Ovary (tissue), 9 donors: ENCODE measurements around the gene TREM1. TPM values are rescaled to one million over a fixed set of nuclear protein-coding genes. Genes with fewer than 3 reads are reported as not detected.
"Not testable (repeated sequence)": the region's sequence is repeated elsewhere in the genome, so short reads cannot be mapped to it uniquely, and the experiment has no call there.

Source experiments
- DNase-seq, 5 donors: peaks; one replicate each; pipeline ENCODE4 v3.0.0-alpha.2; 2019 to 2020
- H3K27ac ChIP-seq, 2 donors: fragments of 200-600 bp; one replicate each; pipeline versions ENCODE4 v1.5.1 to v1.8.0; 2019 to 2022
- H3K27me3 ChIP-seq: fragments of 200-600 bp; one replicate; pipeline ENCODE4 v1.8.0; 2022
- H3K36me3 ChIP-seq: fragments of 200-600 bp; sonication (generic); one replicate; pipeline ENCODE4 v1.5.1; 2019
- H3K4me1 ChIP-seq: one replicate; pipeline ENCODE4 v1.8.1; 2013; ENCODE audit warnings: mild to moderate bottlenecking, moderate library complexity; ENCODE audit not compliant: insufficient read depth
- H3K4me3 ChIP-seq: fragments of 200-600 bp; sonication (generic); one replicate; pipeline ENCODE4 v1.5.1; 2017
- H3K9me3 ChIP-seq, 2 donors: fragments of 200-600 bp in 1 of 2; sonication (generic) in 1 of 2; one replicate each; pipeline versions ENCODE4 v1.5.1 to v1.8.1; 2013 to 2019; ENCODE audit warnings: mild to moderate bottlenecking in 1 of 2, moderate library complexity in 1 of 2
- EP300 ChIP-seq: sonication (generic); formaldehyde crosslinking; IDR thresholded peaks from one replicate; pipeline ENCODE4 v1.6.1; 2017; ENCODE audit warnings: antibody characterized with exemption
- POLR2A ChIP-seq: fragments of 450-650 bp; IDR thresholded peaks from one replicate; pipeline ENCODE4 v1.6.1; 2017; ENCODE audit warnings: antibody characterized with exemption, mild to moderate bottlenecking, moderate library complexity
- WGBS, 3 donors: extraction: QIAGEN DNeasy Blood & Tissue Kit in 1 of 3; methylation state at CpG; one replicate each; pipeline versions ENCODE4 v1.1.5 to v1.1.7; 2013 to 2017; 5-methylcytosine and 5-hydroxymethylcytosine counted together
- intact Hi-C, 4 donors: fragments of 100-400 bp; cut with DNase I; formaldehyde crosslinking; loops; one replicate each; pipeline versions ENCODE4 v1.11.0 to v1.15.1; 2022 to 2023
- polyA plus RNA-seq, 2 donors: library from polyadenylated mRNA; stranded (reverse); fragments of 200-250 nt in 1 of 2; fragments of 350-450 nt in 1 of 2; fragmentation: Illumina TruSeq in 1 of 2; extraction: RNeasy Lipid Tissue Mini Kit (QIAGEN cat#74804) in 1 of 2; gene quantifications; one replicate each; pipeline ENCODE4 v1.2.3, GENCODE V29; 2013 to 2014
- total RNA-seq, 7 donors: library from RNA; depleted of rRNA in 2 of 7; stranded (reverse); fragments of >200 nt in 2 of 7; fragmentation: NEBNext Ultra II Directional in 3 of 7; extraction: Animal tissue kit (Norgen Biotek cat#: 25700) in 3 of 7; gene quantifications; one replicate each; pipeline versions ENCODE4 v1.1.0 to v1.2.4, GENCODE V29; 2016 to 2023
- TF ChIP-seq, protein P1 (sequence below), 3 donors: fragments of 450-650 bp in 2 of 3; fragments of 200-600 bp in 1 of 3; IDR thresholded peaks; one replicate each; pipeline versions ENCODE4 v1.5.1 to v1.8.0; 2016 to 2022; ENCODE audit warnings: antibody characterized with exemption in 3 of 3, mild to moderate bottlenecking in 1 of 3
- donor health status: DM: no; HTN: no; CAD: no; lungs with moderate emphysema.
- donor health status: DM: no; HTN: no; CAD: no.
- donor health status: Bipolar disorder and iron deficiency.
- donor health status: DM: yes; HTN: yes; CAD: no.
- donor health status: DM: no; HTN: no; CAD: no.
- donor health status: DM: yes; HTN: yes; CAD: no.

The TREM1 gene
- total and polyA plus RNA-seq, 9 donors, result 0.34 to 2.9 (median 0.87) TPM

DNA sequence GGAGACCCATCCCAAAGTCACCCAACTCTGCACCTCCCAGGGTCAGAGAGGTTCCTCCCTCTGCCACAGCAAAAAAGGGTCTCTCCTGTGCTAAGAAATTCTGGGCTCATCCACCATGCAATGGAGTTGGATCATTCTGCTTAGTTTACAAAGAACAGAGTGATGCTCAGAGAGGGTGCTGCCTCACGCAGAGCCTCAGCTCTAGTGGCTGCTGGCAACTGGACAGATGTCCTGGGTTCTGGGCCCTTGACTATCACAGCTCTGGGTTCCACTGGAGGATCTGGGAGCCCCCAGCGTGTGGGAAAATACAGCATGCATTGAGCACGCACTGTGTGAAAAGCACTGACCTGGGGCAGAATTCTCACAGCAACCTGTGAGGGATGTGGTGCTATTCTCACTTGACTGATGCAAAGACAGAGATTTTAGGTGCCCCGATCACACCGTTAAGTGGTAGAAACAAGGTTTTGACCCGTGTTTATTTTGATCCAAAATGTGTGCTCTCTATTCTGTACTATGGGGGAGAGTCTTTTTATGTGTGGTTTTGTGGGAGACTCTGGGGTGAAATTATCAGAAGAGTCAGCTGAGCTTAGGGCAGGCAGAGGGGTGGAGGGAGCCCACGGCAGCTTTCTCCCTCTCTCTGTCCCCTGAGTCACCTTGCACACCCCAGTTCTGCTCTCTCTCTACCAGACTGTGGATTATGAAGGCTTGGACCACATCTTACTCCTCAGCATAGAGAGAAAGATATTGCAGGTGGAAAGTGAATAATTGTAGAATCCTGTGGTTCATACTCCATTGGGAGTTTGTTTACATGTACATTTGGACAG lies 38.4 kb downstream of the TREM1 start:
- Histone ChIP-seq H3K4me3 (no peak overlapping the region), H3K36me3 (no peaks in the 10 kb centered on the region), H3K4me1 (no peaks in the 10 kb centered on the region), H3K27ac (no peak overlapping the region), H3K9me3 (no peaks in the 10 kb centered on the region), H3K27me3 (no peaks in the 10 kb centered on the region)
- intact Hi-C loops, result no loop called here
- 53 to 57% (median 55%) methylated on average over 7 of the region's 7 CpGs for WGBS, 3 donors
- DNase-seq, result no peak
- TF ChIP-seq POLR2A (no peak), EP300 (no peak)
- TF ChIP-seq, protein P1, sequence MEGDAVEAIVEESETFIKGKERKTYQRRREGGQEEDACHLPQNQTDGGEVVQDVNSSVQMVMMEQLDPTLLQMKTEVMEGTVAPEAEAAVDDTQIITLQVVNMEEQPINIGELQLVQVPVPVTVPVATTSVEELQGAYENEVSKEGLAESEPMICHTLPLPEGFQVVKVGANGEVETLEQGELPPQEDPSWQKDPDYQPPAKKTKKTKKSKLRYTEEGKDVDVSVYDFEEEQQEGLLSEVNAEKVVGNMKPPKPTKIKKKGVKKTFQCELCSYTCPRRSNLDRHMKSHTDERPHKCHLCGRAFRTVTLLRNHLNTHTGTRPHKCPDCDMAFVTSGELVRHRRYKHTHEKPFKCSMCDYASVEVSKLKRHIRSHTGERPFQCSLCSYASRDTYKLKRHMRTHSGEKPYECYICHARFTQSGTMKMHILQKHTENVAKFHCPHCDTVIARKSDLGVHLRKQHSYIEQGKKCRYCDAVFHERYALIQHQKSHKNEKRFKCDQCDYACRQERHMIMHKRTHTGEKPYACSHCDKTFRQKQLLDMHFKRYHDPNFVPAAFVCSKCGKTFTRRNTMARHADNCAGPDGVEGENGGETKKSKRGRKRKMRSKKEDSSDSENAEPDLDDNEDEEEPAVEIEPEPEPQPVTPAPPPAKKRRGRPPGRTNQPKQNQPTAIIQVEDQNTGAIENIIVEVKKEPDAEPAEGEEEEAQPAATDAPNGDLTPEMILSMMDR (IDR thresholded peaks at IDR 0.05), result no peak

DNA sequence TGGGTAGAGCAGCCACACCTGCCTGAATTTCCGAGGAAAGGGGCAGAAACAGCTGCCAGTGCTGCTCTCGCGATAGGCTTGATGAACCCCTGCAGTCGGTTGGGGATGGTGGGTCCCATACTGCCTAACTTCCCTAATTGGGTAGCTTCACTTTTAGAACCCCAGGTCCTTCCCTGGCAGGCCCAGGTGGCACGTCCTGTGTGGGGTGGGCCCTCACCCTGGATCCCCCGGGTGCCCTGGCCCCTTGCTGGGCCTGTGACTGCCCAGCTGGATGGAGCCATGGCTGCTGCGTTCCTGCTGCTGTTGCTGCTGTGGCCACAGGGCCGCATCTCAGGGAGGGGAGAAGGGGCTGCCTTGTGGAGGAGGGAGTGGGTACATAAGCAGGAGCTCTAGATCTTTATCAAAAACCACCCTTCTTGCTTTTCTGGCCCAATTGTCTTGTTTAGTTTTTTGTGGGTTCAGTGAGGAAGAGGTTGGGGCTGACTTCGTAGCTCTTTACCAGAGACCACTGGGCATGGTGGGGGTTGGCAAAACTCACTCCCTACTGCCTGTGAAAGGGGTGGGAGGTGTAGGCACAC lies 39.1 kb downstream of the TREM1 start:
- Histone ChIP-seq H3K27ac (no peak overlapping the region), H3K4me1 (no peaks in the 10 kb centered on the region), H3K36me3 (no peaks in the 10 kb centered on the region), H3K9me3 (no peaks in the 10 kb centered on the region), H3K4me3 (no peak overlapping the region), H3K27me3 (no peaks in the 10 kb centered on the region)
- TF ChIP-seq EP300, result no peak
- TF ChIP-seq POLR2A, result no peak
- TF ChIP-seq, protein P1 (IDR thresholded peaks at IDR 0.05), result no peak
- intact Hi-C loops, result no loop called here
- no peak for DNase-seq
- WGBS, 3 donors, result 72 to 82% (median 76%) methylated on average over 9 of the region's 9 CpGs

DNA sequence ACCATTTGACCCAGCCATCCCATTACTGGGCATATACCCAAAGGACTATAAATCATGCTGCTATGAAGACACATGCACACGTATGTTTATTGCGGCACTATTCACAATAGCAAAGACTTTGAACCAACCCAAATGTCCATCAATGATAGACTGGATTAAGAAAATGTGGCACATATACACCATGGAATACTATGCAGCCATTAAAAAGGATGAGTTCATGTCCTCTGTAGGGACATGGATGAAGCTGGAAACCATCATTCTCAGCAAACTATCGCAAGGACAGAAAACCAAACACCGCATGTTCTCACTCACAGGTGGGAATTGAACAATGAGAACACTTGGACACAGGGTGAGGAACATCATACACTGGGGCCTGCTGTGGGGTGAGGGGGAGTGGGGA lies 40.0 kb downstream of the TREM1 start:
- 95 to 98% (median 96%) methylated on average over 4 of the region's 4 CpGs for WGBS, 3 donors
- H3K4me3 ChIP-seq, H3K27ac ChIP-seq, H3K4me1 ChIP-seq, H3K27me3 ChIP-seq, intact Hi-C loops, H3K36me3 ChIP-seq, DNase-seq, H3K9me3 ChIP-seq: not testable (repeated sequence)

DNA sequence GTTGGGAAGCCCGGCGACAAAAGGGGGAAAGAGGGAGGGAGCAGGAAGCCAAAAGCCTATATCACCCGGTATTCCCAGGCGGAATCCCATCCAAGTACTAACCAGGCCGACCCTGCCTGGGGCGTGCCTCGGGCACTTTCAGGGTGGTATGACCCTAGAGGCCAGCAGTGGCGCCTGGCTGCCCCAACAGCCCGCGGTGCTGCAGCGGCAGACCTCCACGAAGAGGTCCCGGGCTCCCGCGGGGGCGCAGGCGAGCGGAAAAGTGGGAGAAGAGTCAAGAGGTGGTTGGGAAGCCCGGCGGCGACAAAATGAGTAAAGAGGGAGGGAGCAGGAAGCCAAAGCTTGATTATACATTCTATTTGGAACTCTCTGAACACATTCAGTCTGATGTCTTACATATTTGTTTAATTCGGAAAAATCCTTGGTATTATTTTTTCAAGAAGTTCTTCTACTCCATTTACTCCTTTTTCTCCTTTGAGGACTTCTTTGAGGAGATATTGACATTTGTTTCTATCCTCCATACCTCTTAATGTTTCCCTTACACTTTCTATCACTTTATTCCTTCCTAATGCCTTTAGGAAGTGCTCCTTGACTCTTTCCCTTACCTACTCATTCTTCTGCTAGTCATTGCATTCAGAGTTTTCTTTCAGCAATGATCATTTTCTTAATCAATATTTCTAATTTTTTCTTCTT lies 46.9 kb downstream of the TREM1 start:
- no peaks in the 10 kb centered on the region for H3K27me3 ChIP-seq
- no peak overlapping the region for H3K27ac ChIP-seq
- H3K9me3 ChIP-seq, result no peaks in the 10 kb centered on the region
- 10 to 13% (median 12%) methylated on average over 22 of the region's 22 CpGs for WGBS, 3 donors
- no peaks in the 10 kb centered on the region for H3K4me1 ChIP-seq
- TF ChIP-seq, protein P1 (IDR thresholded peaks at IDR 0.05), result no peak
- TF ChIP-seq EP300 (no peak), POLR2A (no peak)
- H3K36me3 ChIP-seq, result no peaks in the 10 kb centered on the region
- DNase-seq, result no peak
- intact Hi-C loops, result no loop called here
- H3K4me3 ChIP-seq, result no peak overlapping the region

DNA sequence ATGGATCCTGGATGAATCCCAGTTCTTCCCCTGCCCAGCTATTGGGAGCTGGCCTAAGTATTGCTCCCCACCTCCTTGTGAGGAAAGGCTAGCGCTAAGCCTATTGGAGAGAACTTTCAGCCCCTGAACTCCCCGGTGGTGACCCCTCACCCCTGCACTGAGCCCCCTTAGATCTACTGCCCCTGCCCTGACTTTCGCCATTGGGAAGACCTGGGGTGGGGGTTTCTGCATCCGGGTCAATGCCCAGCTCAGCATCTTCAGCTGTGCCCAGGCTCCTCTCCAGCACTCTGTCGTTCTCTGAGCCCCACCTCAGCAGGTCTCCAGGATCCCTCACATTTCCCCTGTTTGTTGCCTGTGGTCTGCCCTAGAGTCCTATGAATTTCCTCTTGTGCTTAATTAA lies 49.4 kb downstream of the TREM1 start:
- no peak overlapping the region for H3K4me3 ChIP-seq
- no peak overlapping the region for H3K27ac ChIP-seq
- no peaks in the 10 kb centered on the region for H3K36me3 ChIP-seq
- intact Hi-C loops, result no loop called here
- H3K4me1 ChIP-seq, result no peaks in the 10 kb centered on the region
- DNase-seq, result no peak
- H3K27me3 ChIP-seq, result no peaks in the 10 kb centered on the region
- TF ChIP-seq EP300, result no peak
- TF ChIP-seq, protein P1 (IDR thresholded peaks at IDR 0.05), result no peak
- TF ChIP-seq POLR2A, result no peak
- no peaks in the 10 kb centered on the region for H3K9me3 ChIP-seq
- 69 to 80% (median 70%) methylated on average over 5 of the region's 5 CpGs for WGBS, 3 donors
